ENCODE data around the gene OR51V1.

Gene OR51V1

DNA sequence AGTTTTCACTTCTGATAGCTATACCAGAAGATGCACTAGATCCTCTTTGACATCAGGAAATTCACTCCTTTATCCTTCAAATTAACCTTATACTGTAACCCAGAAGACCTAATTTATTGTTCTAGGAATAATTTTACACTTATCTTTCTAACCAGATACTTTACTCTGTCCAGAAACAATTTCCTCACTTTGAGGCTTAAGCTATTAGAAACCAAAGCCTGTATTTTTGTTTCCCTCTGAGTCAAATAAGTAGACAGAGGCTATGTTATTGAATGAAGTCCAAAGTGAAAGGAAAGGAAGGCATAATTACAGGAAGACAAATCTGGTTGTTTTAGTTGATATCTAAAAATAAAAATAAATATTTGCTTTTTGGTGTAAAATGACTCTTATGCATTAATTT lies 2.2 kb downstream of the OR51V1 start:
- no peak for DNase-seq (ENCODE audit: low read depth)
- TF ChIP-seq, protein P1, sequence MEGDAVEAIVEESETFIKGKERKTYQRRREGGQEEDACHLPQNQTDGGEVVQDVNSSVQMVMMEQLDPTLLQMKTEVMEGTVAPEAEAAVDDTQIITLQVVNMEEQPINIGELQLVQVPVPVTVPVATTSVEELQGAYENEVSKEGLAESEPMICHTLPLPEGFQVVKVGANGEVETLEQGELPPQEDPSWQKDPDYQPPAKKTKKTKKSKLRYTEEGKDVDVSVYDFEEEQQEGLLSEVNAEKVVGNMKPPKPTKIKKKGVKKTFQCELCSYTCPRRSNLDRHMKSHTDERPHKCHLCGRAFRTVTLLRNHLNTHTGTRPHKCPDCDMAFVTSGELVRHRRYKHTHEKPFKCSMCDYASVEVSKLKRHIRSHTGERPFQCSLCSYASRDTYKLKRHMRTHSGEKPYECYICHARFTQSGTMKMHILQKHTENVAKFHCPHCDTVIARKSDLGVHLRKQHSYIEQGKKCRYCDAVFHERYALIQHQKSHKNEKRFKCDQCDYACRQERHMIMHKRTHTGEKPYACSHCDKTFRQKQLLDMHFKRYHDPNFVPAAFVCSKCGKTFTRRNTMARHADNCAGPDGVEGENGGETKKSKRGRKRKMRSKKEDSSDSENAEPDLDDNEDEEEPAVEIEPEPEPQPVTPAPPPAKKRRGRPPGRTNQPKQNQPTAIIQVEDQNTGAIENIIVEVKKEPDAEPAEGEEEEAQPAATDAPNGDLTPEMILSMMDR (IDR thresholded peaks at IDR 0.05; ENCODE audit: low read length, missing control alignments), result no peak
- no peak overlapping the region for H3K4me3 ChIP-seq (replicated peaks; ENCODE audit: low read depth, low read length)

DNA sequence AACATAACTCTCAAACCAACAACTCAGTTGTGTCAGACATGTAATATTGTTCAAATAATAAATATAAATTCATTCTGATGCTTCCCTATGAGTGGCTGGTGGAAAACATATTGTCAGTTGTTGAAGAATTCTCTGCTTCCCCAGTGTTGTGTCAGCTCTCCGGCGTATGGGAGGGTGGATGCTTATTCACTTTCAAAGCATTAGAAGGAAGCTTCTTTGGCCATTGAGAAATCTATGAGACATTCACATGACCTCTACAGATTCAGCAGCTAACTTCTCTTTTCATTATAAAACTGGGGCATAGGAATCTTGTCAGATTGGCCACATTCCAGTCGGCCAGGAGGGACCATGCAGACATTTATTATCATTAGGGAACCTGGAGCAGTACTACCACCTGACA lies 2.9 kb downstream of the OR51V1 start:
- TF ChIP-seq, protein P1 (IDR thresholded peaks at IDR 0.05; ENCODE audit: low read length, missing control alignments), result no peak
- DNase-seq (ENCODE audit: low read depth), result peak; percentile 3
- no peak overlapping the region for H3K4me3 ChIP-seq (replicated peaks; ENCODE audit: low read depth, low read length)

DNA sequence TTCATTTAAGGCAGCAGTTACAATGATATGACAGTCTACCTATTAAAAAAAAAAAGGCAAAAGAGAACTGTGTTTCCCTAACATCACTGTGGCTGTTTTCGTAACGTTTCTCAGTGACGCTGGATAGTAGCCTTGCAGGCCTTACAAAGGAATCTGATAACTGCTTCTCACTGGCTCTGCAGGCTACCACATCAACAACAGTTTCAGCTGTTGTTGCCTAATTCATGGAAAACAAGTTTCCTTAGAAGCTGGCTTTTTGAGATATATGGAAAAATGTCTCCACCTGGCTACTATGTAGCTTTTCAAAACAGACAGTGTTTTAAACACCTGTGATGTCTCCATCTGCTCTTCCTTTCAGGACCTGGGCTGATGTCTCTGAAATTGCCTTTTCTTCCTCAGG lies 3.8 kb downstream of the OR51V1 start:
- no peak overlapping the region for H3K4me3 ChIP-seq (replicated peaks; ENCODE audit: low read depth, low read length)
- TF ChIP-seq, protein P1 (IDR thresholded peaks at IDR 0.05; ENCODE audit: low read length, missing control alignments), result no peak
- no peak for DNase-seq (ENCODE audit: low read depth)

DNA sequence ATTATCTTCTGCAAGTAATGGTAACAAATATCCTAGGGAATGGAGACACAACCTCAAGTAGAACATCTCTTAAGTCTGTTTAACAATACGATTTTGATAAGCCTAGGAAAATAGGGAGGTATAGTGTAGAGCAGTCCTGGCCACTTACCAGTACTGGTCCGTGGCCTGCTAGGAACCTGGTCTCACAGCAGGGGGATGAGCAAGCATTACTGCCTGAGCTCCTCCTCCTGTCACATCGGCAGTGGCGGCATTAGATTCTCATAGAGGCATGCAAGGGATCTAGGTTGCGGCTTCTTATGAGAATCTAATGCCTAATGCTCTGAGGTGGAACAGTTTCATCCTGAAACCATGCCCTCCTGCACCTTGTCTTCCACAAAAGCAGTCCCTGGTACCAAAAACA lies 4.4 kb downstream of the OR51V1 start:
- TF ChIP-seq, protein P1 (IDR thresholded peaks at IDR 0.05; ENCODE audit: low read length, missing control alignments), result no peak
- no peak overlapping the region for H3K4me3 ChIP-seq (replicated peaks; ENCODE audit: low read depth, low read length)
- no peak for DNase-seq (ENCODE audit: low read depth)

DNA sequence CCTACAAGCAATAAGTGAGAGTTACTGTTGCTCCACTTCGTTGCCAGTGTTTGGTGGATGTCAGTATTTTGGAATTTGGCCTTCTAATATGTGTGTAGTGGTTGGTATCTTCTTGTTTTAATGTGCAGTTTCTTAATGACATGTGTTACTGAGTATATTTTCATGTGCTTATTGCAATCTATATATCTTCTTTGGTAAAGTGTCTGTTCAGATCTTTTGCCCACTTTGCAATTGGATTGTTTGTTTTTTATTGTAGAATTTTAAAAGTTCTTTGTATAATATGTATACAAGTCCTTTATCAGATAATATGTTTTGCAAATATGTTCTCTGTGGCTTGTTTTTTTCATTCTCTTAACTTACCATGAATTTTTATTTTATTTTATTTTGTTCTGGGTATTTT lies 7.7 kb downstream of the OR51V1 start:
- TF ChIP-seq, protein P1 (IDR thresholded peaks at IDR 0.05; ENCODE audit: low read length, missing control alignments), result no peak
- H3K4me3 ChIP-seq (replicated peaks; ENCODE audit: low read depth, low read length), result no peak overlapping the region
- DNase-seq (ENCODE audit: low read depth), result no peak

DNA sequence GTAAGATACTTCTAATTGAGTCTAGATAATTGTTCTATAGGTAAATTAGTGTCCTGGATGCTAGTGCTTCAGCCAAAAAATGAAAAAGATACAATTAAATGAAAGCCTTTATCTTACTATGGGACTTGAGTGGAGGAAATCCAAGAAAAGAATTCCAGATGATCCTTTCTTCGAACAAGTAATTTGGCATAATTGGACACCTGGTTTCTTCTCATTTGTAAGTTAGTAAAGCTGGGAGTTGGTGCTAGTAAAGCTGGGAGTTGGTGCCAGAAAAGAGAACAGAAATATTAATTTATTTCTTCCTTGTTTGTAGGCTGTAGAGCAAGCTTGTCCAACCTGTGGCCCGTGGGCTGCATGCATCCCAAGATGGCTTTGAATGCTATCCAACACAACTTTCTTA lies 12.3 kb downstream of the OR51V1 start:
- no peak overlapping the region for H3K4me3 ChIP-seq (replicated peaks; ENCODE audit: low read depth, low read length)
- TF ChIP-seq, protein P1 (IDR thresholded peaks at IDR 0.05; ENCODE audit: low read length, missing control alignments), result no peak
- DNase-seq (ENCODE audit: low read depth), result no peak

DNA sequence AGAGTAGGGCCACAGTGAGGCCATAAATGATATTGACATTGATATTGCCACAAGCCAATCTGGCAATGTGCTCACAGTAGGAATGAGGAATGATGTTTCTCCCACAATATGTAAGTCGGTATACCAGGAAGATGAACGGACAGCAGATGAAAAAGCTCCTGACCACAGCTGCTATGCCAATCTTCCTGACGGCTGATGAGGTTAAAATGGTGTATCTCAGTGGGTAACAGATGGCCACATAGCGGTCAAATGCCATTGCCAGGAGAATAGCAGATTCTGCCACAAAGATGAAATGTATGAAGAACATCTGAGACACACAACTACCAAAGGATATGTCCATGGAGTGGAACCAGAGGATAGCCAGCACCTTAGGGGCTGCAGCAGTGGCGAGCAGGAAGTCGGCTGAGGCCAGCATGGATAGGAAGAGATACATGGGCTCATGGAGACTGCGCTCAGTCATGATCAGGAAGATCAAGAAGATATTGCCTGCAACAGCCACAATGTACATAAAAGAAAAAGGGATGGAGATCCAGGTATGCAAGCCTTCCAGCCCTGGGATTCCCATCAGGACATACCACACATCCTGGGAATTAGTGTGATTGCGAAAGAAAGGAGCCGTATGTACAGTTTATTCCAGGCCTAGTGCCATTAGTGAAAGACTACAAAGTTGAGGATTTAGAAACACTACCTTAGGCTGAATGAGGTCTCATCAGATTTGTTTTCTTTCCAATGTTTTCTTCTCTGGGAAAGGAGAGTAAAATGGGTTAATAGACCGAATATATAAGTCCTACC lies 22.2 kb downstream of the OR51V1 start:
- TF ChIP-seq, protein P1 (IDR thresholded peaks at IDR 0.05; ENCODE audit: low read length, missing control alignments), result no peak
- no peak overlapping the region for H3K4me3 ChIP-seq (replicated peaks; ENCODE audit: low read depth, low read length)

More for the DNA sequence above, 22.2 kb downstream of the OR51V1 start:
- no peak for DNase-seq (ENCODE audit: low read depth)

Data from fibroblast of pulmonary artery (primary cell).